SK-N-SH treated with all-trans-retinoic acid at 6 μM for 48 hours (cell line): ENCODE results near the gene GPC5.

ENCODE experiments used
- ARNTL ChIP-seq: fragments of 450-650 bp; formaldehyde crosslinking; IDR thresholded peaks from 2 replicates; pipeline ENCODE4 v1.5.0; 2020; ENCODE audit warnings: low read depth, mild to moderate bottlenecking, moderate library complexity, borderline replicate concordance
- BACH2 ChIP-seq: fragments of 250-450 bp; sonication (Bioruptor Pico); IDR thresholded peaks from 2 replicates; pipeline ENCODE4 v1.9.0; 2021; ENCODE audit warnings: mild to moderate bottlenecking, borderline replicate concordance
- CSRNP3 ChIP-seq: fragments of 250-450 bp; sonication (Bioruptor Pico); IDR thresholded peaks from 2 replicates; pipeline ENCODE4 v1.5.1; 2021; ENCODE audit warnings: mild to moderate bottlenecking, moderate library complexity
- ESRRG ChIP-seq: fragments of 250-450 bp; sonication (Bioruptor Pico); IDR thresholded peaks from 2 replicates; pipeline ENCODE4 v1.6.1; 2021; ENCODE audit warnings: mild to moderate bottlenecking
- GLIS3 ChIP-seq: fragments of 250-450 bp; sonication (Bioruptor Pico); IDR thresholded peaks from 2 replicates; pipeline ENCODE4 v1.5.0; 2020; ENCODE audit warnings: mild to moderate bottlenecking, moderate library complexity
- OSR1 ChIP-seq: fragments of 250-450 bp; sonication (Bioruptor Pico); IDR thresholded peaks from 2 replicates; pipeline ENCODE4 v1.8.0; 2022; ENCODE audit warnings: moderate library complexity, mild to moderate bottlenecking, inconsistent platforms
- PATZ1 ChIP-seq: fragments of 250-450 bp; sonication (Bioruptor Pico); IDR thresholded peaks from 2 replicates; pipeline ENCODE4 v1.8.0; 2020; ENCODE audit warnings: mild to moderate bottlenecking, moderate library complexity, borderline replicate concordance
- TCF4 ChIP-seq: fragments of 250-450 bp; sonication (Bioruptor Pico); IDR thresholded peaks from 2 replicates; pipeline ENCODE4 v1.8.0; 2021; ENCODE audit warnings: mild to moderate bottlenecking, moderate library complexity, borderline replicate concordance
- TOX ChIP-seq: fragments of 250-450 bp; sonication (Bioruptor Pico); IDR thresholded peaks from 2 replicates; pipeline ENCODE4 v1.8.0; 2021; ENCODE audit warnings: mild to moderate bottlenecking, moderate library complexity, borderline replicate concordance
- ZFP3 ChIP-seq: fragments of 250-450 bp; sonication (Bioruptor Pico); IDR thresholded peaks from 2 replicates; pipeline ENCODE4 v1.5.0; 2020; ENCODE audit warnings: mild to moderate bottlenecking, moderate library complexity
- ZFP30 ChIP-seq: fragments of 450-650 bp; formaldehyde crosslinking; IDR thresholded peaks from 2 replicates; pipeline ENCODE4 v1.5.0; 2022; ENCODE audit warnings: mild to moderate bottlenecking, moderate library complexity
- ZNF565 ChIP-seq: fragments of 450-650 bp; formaldehyde crosslinking; conservative IDR thresholded peaks from 2 replicates; pipeline ENCODE4 v1.5.0; 2020; ENCODE audit warnings: low read depth, mild to moderate bottlenecking, moderate library complexity

- TF ChIP-seq CSRNP3, result no peak
- no peak for TF ChIP-seq PATZ1
- no peak for TF ChIP-seq ZNF565 (CRISPR knock-in tag)
- no peak for TF ChIP-seq GLIS3 (CRISPR knock-in tag)
- TF ChIP-seq BACH2 (CRISPR knock-in tag), result no peak
- no peak for TF ChIP-seq ZFP30 (CRISPR knock-in tag)
- no peak for TF ChIP-seq ARNTL (CRISPR knock-in tag)
- TF ChIP-seq TCF4 (CRISPR knock-in tag), result no peak
- TF ChIP-seq OSR1 (CRISPR knock-in tag), result no peak
- TF ChIP-seq TOX (CRISPR knock-in tag), result no peak
- no peak for TF ChIP-seq ZFP3
- TF ChIP-seq ESRRG, result no peak
These were observed 299.9 kb downstream of the GPC5 start for GRCh38 chr13:91698308-91698707.
